Endothelial cell of umbilical vein (primary cell): ENCODE results near the gene HTR3E. TPM values are rescaled to one million over a fixed set of nuclear protein-coding genes. Genes with fewer than 3 reads are reported as not detected.

Experiments used
- BruUV-seq: library from RNA; stranded (reverse); fragments of 400-500 nt; replicated peaks from 2 replicates; lab custom pipeline; 2021; lab: Mats Ljungman, UMichigan
- CTCF ChIA-PET: fragments of 300-600, 350-600 bp; sonication (Branson Sonifier 250); formaldehyde crosslinking; loops from one replicate; lab custom pipeline; 2021; ENCODE audit warnings: antibody characterized with exemption, inconsistent platforms; lab: Charles Lee
- POLR2A ChIA-PET: fragments of 300-600, 350-600 bp; sonication (Branson Sonifier 250); formaldehyde crosslinking; loops from one replicate; lab custom pipeline; 2021; ENCODE audit warnings: antibody characterized with exemption, inconsistent platforms; lab: Charles Lee
- DNase-seq: peaks from one replicate; pipeline ENCODE4 v3.0.0-alpha.2; 2011; ENCODE audit warnings: low read depth, low spot score
- FAIRE-seq: peaks from 2 replicates; lab custom pipeline; 2011; peaks lifted over from hg19 to GRCh38; lab: Jason Lieb, UNC
- H2AFZ ChIP-seq: 2 replicates; pipeline ENCODE4 v1.6.0; 2012; ENCODE audit warnings: low read depth, low read length, control low read depth, inconsistent platforms
- H3K27ac ChIP-seq: 2 replicates; pipeline ENCODE4 v1.5.1; 2011; ENCODE audit warnings: low read depth, mild to moderate bottlenecking, control low read depth, low read length, moderate library complexity; ENCODE audit not compliant: insufficient read depth
- H3K27me3 ChIP-seq, 2 experiments: 2 replicates each; pipeline versions ENCODE4 v1.6.0 to v1.6.1; 2011; ENCODE audit warnings: low read length in 2 of 2, mixed read lengths in 1 of 2; ENCODE audit not compliant: control insufficient read depth in 2 of 2, insufficient read depth in 2 of 2
- H3K36me3 ChIP-seq, 2 experiments: 2 replicates in 1 of 2; 3 replicates in 1 of 2; pipeline ENCODE4 v1.5.1; 2011; ENCODE audit warnings: low read length in 2 of 2, mild to moderate bottlenecking in 1 of 2, moderate library complexity in 1 of 2; ENCODE audit not compliant: control insufficient read depth in 2 of 2, insufficient read depth in 2 of 2; ENCODE audit errors: extremely low read depth in 1 of 2
- H3K4me1 ChIP-seq: 3 replicates; pipeline ENCODE4 v1.5.1; 2011; ENCODE audit warnings: mild to moderate bottlenecking, low read length; ENCODE audit not compliant: control insufficient read depth, insufficient read depth; ENCODE audit errors: extremely low read depth
- H3K4me2 ChIP-seq: 2 replicates; pipeline ENCODE4 v1.6.1; 2011; ENCODE audit warnings: low read length, control low read depth, mixed read lengths; ENCODE audit not compliant: insufficient read depth
- H3K4me3 ChIP-seq, 3 experiments: fragments of 200-600 bp in 1 of 3; sonication (generic), shearing (Covaris generic) in 1 of 3; replicated peaks in 1 of 3; 2 replicates each; pipeline ENCODE4 v1.5.1; 2011 to 2016; ENCODE audit warnings: control low read depth in 3 of 3, low read length in 3 of 3, mild to moderate bottlenecking in 2 of 3, inconsistent platforms in 1 of 3, low read depth in 1 of 3, moderate library complexity in 1 of 3; ENCODE audit not compliant: insufficient read depth in 1 of 3
- H3K79me2 ChIP-seq: 2 replicates; pipeline ENCODE4 v1.6.0; 2012; ENCODE audit warnings: low read length, inconsistent platforms; ENCODE audit not compliant: control insufficient read depth, insufficient read depth
- H3K9ac ChIP-seq: replicated peaks from 2 replicates; pipeline ENCODE3; 2011; ENCODE audit warnings: low read length, control low read depth; ENCODE audit not compliant: insufficient read depth; ENCODE audit errors: extremely low read depth
- H3K9me1 ChIP-seq: replicated peaks from 3 replicates; pipeline ENCODE4 v1.6.0; 2011; ENCODE audit warnings: mild to moderate bottlenecking, low read length; ENCODE audit not compliant: control insufficient read depth, insufficient read depth; ENCODE audit errors: extremely low read depth
- H3K9me3 ChIP-seq: replicated peaks from 2 replicates; pipeline ENCODE4 v1.5.1; 2012; ENCODE audit warnings: low read length, inconsistent platforms; ENCODE audit not compliant: control insufficient read depth, insufficient read depth
- H4K20me1 ChIP-seq: replicated peaks from 2 replicates; pipeline ENCODE3; 2011; ENCODE audit warnings: mild to moderate bottlenecking, low read length; ENCODE audit not compliant: control insufficient read depth, insufficient read depth; ENCODE audit errors: extremely low read depth
- EZH2 ChIP-seq: IDR thresholded peaks from 2 replicates; pipeline ENCODE4 v1.6.1; 2012; ENCODE audit warnings: borderline replicate concordance, low read depth, mild to moderate bottlenecking, moderate library complexity, low read length, inconsistent platforms; ENCODE audit not compliant: severe bottlenecking
- FOS ChIP-seq: IDR thresholded peaks from 2 replicates; pipeline ENCODE4 v1.6.1; 2011; ENCODE audit warnings: mild to moderate bottlenecking, low read length, moderate library complexity, borderline replicate concordance; ENCODE audit not compliant: insufficient read depth
- GATA2 ChIP-seq: IDR thresholded peaks from 2 replicates; pipeline ENCODE4 v1.7.0; 2011; ENCODE audit warnings: low read depth, mild to moderate bottlenecking, moderate library complexity, mixed read lengths, low read length; ENCODE audit not compliant: insufficient read length, insufficient read depth
- JUN ChIP-seq: IDR thresholded peaks from 2 replicates; pipeline ENCODE4 v1.6.1; 2011; ENCODE audit warnings: borderline replicate concordance, low read depth; ENCODE audit not compliant: insufficient read length, insufficient read depth
- MYC ChIP-seq: IDR thresholded peaks from one replicate; pipeline ENCODE4 v1.6.1; 2011; ENCODE audit warnings: mild to moderate bottlenecking, low read depth, low read length
- POLR2A ChIP-seq: IDR thresholded peaks from 2 replicates; pipeline ENCODE4 v1.6.1; 2012; ENCODE audit warnings: low read depth, mild to moderate bottlenecking, control low read depth, low read length
- POLR2AphosphoS5 ChIP-seq: IDR thresholded peaks from 2 replicates; pipeline ENCODE4 v1.6.1; 2012; ENCODE audit warnings: low read depth, mild to moderate bottlenecking, control low read depth, low read length, moderate library complexity; ENCODE audit not compliant: insufficient read depth
- dilution Hi-C: fragments of 300-500 bp; cut with MboI; formaldehyde crosslinking; loops from one replicate; pipeline ENCODE4 v1.15.0; 2019; ENCODE audit warnings: low sequenced_read_pairs; ENCODE audit not compliant: extremely low pct_ligation_motif_present
- intact Hi-C: fragments of 100-400 bp; cut with micrococcal nuclease; formaldehyde crosslinking; loops from one replicate; pipeline ENCODE4 v1.10.0; 2022
- polyA plus RNA-seq, 4 experiments: library from polyadenylated mRNA; depleted of rRNA in 3 of 4; stranded (reverse) in 3 of 4; unstranded in 1 of 4; fragments of >200 nt; gene quantifications; 2 replicates each; pipeline versions ENCODE4 v1.2.1 to v1.2.3, GENCODE V29; 2011 to 2012; ENCODE audit warnings: missing spikeins in 1 of 4
- total RNA-seq: library from RNA; stranded (reverse); gene quantifications from 2 replicates; pipeline ENCODE4 v1.2.3, GENCODE V29; 2021
- TF ChIP-seq, protein P1 (sequence below): IDR thresholded peaks from 2 replicates; pipeline ENCODE4 v1.6.1; 2011; ENCODE audit not compliant: insufficient read depth, insufficient read length
- TF ChIP-seq, protein P2 (sequence below), 2 donors: IDR thresholded peaks; 1 replicate in 1 of 2; 2 replicates in 1 of 2; pipeline ENCODE4 v1.5.1; 2011; ENCODE audit warnings: low read length in 2 of 2, mild to moderate bottlenecking in 2 of 2, moderate library complexity in 2 of 2, control low read depth in 1 of 2, inconsistent platforms in 1 of 2, low read depth in 1 of 2; ENCODE audit not compliant: insufficient read depth in 1 of 2; ENCODE audit errors: extremely low read depth in 1 of 2

HTR3E gene
- total and polyA plus RNA-seq, 2 donors (not counting 3 experiments of a cell fraction or from before 2014, with no cell fraction given): not detected

DNA sequence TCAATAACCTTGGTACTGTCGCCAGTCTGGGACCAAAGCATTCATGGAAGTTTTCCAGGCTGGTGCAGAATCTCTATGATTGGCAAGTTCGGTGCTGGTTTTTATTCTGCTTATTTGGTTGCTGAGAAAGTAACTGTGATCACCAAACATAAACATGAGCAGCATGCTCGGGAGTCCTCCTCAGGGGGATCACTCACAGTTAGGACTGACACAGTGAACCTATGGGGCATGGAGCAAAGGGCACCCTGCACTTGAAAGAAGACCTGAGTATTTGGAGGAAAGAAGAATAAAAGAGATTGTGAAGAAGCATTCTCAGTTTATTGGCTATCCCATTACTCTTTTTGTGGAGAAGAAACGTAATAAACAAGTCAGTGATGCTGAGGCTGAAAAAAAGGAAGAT, 19.2 kb downstream of the HTR3E start:
- H4K20me1 ChIP-seq: no peaks in the 10 kb centered on the region
- peaks cover 8 to 11% of the 10 kb centered on the region in 2 experiments for H3K27me3 ChIP-seq
- DNase-seq (no peak), FAIRE-seq (no peak)
- intact Hi-C loops (no loop called here), dilution Hi-C loops (no loop called here)
- BruUV-seq: no TSS peak
- no peaks in the 10 kb centered on the region for H3K9me1 ChIP-seq
- H3K79me2 ChIP-seq: no peaks in the 10 kb centered on the region
- no peak overlapping the region for H3K27ac ChIP-seq
- TF ChIP-seq GATA2: no peak
- TF ChIP-seq POLR2AphosphoS5: no peak
- TF ChIP-seq, protein P1, sequence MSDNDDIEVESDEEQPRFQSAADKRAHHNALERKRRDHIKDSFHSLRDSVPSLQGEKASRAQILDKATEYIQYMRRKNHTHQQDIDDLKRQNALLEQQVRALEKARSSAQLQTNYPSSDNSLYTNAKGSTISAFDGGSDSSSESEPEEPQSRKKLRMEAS: no peak
- no peak for TF ChIP-seq FOS
- TF ChIP-seq MYC: no peak
- TF ChIP-seq POLR2A: no peak
- TF ChIP-seq EZH2: no peak
- no peak for TF ChIP-seq JUN
- TF ChIP-seq, protein P2, sequence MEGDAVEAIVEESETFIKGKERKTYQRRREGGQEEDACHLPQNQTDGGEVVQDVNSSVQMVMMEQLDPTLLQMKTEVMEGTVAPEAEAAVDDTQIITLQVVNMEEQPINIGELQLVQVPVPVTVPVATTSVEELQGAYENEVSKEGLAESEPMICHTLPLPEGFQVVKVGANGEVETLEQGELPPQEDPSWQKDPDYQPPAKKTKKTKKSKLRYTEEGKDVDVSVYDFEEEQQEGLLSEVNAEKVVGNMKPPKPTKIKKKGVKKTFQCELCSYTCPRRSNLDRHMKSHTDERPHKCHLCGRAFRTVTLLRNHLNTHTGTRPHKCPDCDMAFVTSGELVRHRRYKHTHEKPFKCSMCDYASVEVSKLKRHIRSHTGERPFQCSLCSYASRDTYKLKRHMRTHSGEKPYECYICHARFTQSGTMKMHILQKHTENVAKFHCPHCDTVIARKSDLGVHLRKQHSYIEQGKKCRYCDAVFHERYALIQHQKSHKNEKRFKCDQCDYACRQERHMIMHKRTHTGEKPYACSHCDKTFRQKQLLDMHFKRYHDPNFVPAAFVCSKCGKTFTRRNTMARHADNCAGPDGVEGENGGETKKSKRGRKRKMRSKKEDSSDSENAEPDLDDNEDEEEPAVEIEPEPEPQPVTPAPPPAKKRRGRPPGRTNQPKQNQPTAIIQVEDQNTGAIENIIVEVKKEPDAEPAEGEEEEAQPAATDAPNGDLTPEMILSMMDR (IDR thresholded peaks at IDR 0.05; ENCODE audit: extremely low read depth in 1 of 2, insufficient read depth in 1 of 2, low read depth in 1 of 2, low read length in 2 of 2): no peak
- no peaks in the 10 kb centered on the region for H3K36me3 ChIP-seq
- H3K4me1 ChIP-seq: no peaks in the 10 kb centered on the region
- CTCF ChIA-PET: interaction anchor here (1.0 to 1.3 kb wide), 2 partner anchors 11 kb away, joined by 3 read pairs; no protein-coding TSS in a partner anchor
- no peak overlapping the region for H3K4me2 ChIP-seq
- POLR2A ChIA-PET: no interaction called here
- H3K4me3 ChIP-seq: no peak overlapping the region
- H3K9me3 ChIP-seq: no peaks in the 10 kb centered on the region
- H3K9ac ChIP-seq: no peak overlapping the region
- no peak overlapping the region for H2AFZ ChIP-seq
